CD4-positive, alpha-beta T cell treated with Interleukin-15 for 1 hour (primary cell): Measurements from ENCODE around the gene SLC8A2.

Experiments used
- DNase-seq: peaks from one replicate; pipeline ENCODE4 v3.0.0-alpha.2; 2020

SLC8A2 gene

GRCh38 chr19:47485210-47485609, 13.5 kb upstream of the SLC8A2 start:
- DNase-seq = no peak

GRCh38 chr19:47483800-47484690, 12.4 kb upstream of the SLC8A2 start, which contains the start of gene KPTN:
TSS of gene KPTN (minus strand) at chr19:47484219. CDS start at chr19:47484160, 59 bp downstream.
- peak; percentile 89 for DNase-seq

GRCh38 chr19:47483200-47483599, 11.5 kb upstream of the SLC8A2 start:
- DNase-seq = no peak

- DNase-seq = no peak
These were observed 9.9 kb upstream of the SLC8A2 start for GRCh38 chr19:47481460-47482052.

- no peak for DNase-seq
These were observed 9.0 kb upstream of the SLC8A2 start for GRCh38 chr19:47480658-47481057.

- no peak for DNase-seq
These were observed 8.2 kb upstream of the SLC8A2 start for GRCh38 chr19:47479701-47480503.

GRCh38 chr19:47476438-47476972, 4.8 kb upstream of the SLC8A2 start:
- no peak for DNase-seq

GRCh38 chr19:47475465-47475864, 3.8 kb upstream of the SLC8A2 start:
- DNase-seq = no peak

- DNase-seq = no peak
These were observed 1.6 kb upstream of the SLC8A2 start for GRCh38 chr19:47473336-47473735.

- DNase-seq = no peak
These were observed 336 bp downstream of the SLC8A2 start for GRCh38 chr19:47471381-47471732.

GRCh38 chr19:47470447-47471195, 1.1 kb downstream of the SLC8A2 start:
- DNase-seq = no peak

- no peak for DNase-seq
These were observed 2.0 kb downstream of the SLC8A2 start for GRCh38 chr19:47469719-47470118.

- DNase-seq = no peak
These were observed 2.4 kb downstream of the SLC8A2 start for GRCh38 chr19:47469363-47469700.

- no peak for DNase-seq
These were observed 3.8 kb downstream of the SLC8A2 start for GRCh38 chr19:47467914-47468313.

GRCh38 chr19:47465957-47466356, 5.7 kb downstream of the SLC8A2 start:
- no peak for DNase-seq

- DNase-seq = no peak
These were observed 6.8 kb downstream of the SLC8A2 start for GRCh38 chr19:47464675-47465419.

- DNase-seq = no peak
These were observed 9.8 kb downstream of the SLC8A2 start for GRCh38 chr19:47461876-47462275.

GRCh38 chr19:47459477-47459876, 12.2 kb downstream of the SLC8A2 start:
- DNase-seq = no peak

- no peak for DNase-seq
These were observed 13.0 kb downstream of the SLC8A2 start for GRCh38 chr19:47458672-47459071.

- no peak for DNase-seq
These were observed 14.8 kb downstream of the SLC8A2 start for GRCh38 chr19:47456721-47457474.

GRCh38 chr19:47450478-47450877, 21.2 kb downstream of the SLC8A2 start:
- DNase-seq = no peak
